Thoracic aorta (tissue), 2 donors: Measurements from ENCODE around the gene CYP3A5. TPM values are rescaled to one million over a fixed set of nuclear protein-coding genes. Genes with fewer than 3 reads are reported as not detected.

Experiments used
- ATAC-seq: fragments of 150-250 bp; one replicate; pipeline ENCODE4 v1.8.0; 2017; ENCODE audit warnings: low read depth; ENCODE audit not compliant: insufficient number of reproducible peaks, low FRiP score
- DNase-seq: peaks from one replicate; pipeline ENCODE4 v3.0.0-alpha.2; 2020; ENCODE audit warnings: low spot score
- H3K27ac ChIP-seq, 2 donors: fragments of 200-600 bp; sonication (generic); 1 replicate in 1 of 2; 2 replicates in 1 of 2; pipeline ENCODE4 v1.5.1; 2016; ENCODE audit warnings: mild to moderate bottlenecking in 2 of 2, moderate library complexity in 2 of 2
- H3K27me3 ChIP-seq: fragments of 200-600 bp; sonication (generic); replicated peaks from 2 replicates; pipeline ENCODE4 v1.6.0; 2016; ENCODE audit warnings: mild to moderate bottlenecking; ENCODE audit not compliant: insufficient read depth
- H3K36me3 ChIP-seq: fragments of 200-600 bp; sonication (generic); one replicate; pipeline ENCODE4 v1.5.1; 2016
- H3K4me1 ChIP-seq, 2 donors: fragments of 200-600 bp; sonication (generic); 1 replicate in 1 of 2; 2 replicates in 1 of 2; pipeline versions ENCODE4 v1.5.1 to v1.6.0; 2016; ENCODE audit warnings: low read depth in 2 of 2, mild to moderate bottlenecking in 1 of 2; ENCODE audit not compliant: control insufficient read depth in 1 of 2
- H3K4me3 ChIP-seq: fragments of 200-600 bp; sonication (generic); 2 replicates; pipeline ENCODE4 v1.5.1; 2016; ENCODE audit warnings: mild to moderate bottlenecking
- H3K9me3 ChIP-seq: fragments of 200-600 bp; sonication (generic); 2 replicates; pipeline ENCODE4 v1.5.1; 2016
- CTCF ChIP-seq: fragments of 200-600 bp; sonication (generic); IDR thresholded peaks from one replicate; pipeline ENCODE4 v1.5.1; 2019; ENCODE audit warnings: antibody characterized with exemption
- total RNA-seq, 2 donors: library from RNA; depleted of rRNA; stranded (reverse); fragments of >200 nt; gene quantifications; one replicate each; pipeline versions ENCODE4 v1.1.0 to v1.2.3, GENCODE V29; 2016

The CYP3A5 gene
- total RNA-seq, 2 donors from 2014 or later, result 3.5 to 5.4 TPM

DNA sequence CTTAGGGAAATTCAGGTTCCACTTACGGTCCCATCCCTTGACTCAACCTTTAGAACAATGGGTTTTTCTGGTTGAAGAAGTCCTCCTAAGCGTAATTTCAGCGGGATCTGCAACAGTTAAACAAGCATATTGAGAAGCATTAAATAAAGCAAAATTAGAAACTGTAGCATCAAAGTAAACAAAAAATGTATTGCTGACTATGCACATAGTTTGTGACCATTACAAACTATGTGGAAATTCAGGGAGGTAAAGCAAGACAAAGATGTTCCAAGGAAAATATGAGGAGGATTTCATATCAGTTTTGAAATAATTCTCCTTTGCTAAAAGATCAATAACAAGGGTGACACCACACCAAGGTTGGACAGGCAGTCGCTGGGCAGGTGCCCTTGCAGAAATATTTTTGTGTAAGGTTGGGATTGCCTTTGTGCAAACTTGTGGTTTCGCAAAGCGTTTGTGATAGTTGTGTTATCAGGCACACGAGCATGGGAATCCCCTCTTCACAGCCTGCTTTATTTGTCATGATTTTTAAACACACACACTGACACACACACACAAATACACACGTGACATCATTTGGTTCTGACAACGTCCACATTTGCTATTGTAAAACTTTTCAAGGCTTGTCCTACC lies 5.4 kb upstream of the CYP3A5 start:
- DNase-seq, result no peak
- Histone ChIP-seq H3K27ac (no peak overlapping the region), H3K4me1 (no peaks in the 10 kb centered on the region), H3K27me3 (no peaks in the 10 kb centered on the region), H3K4me3 (no peak overlapping the region), H3K36me3 (no peaks in the 10 kb centered on the region), H3K9me3 (no peaks in the 10 kb centered on the region)
- no peak for ATAC-seq
- TF ChIP-seq CTCF, result no peak

- Histone ChIP-seq H3K4me3 (no peak overlapping the region), H3K27ac (no peak overlapping the region)
- DNase-seq, result no peak
Observed at GRCh38 chr7:99679032-99679399, 780 bp downstream of the CYP3A5 start.

GRCh38 chr7:99677648-99678045 lies 2.1 kb downstream of the CYP3A5 start:
- Histone ChIP-seq H3K9me3 (no peaks in the 10 kb centered on the region), H3K4me1 (no peaks in the 10 kb centered on the region), H3K4me3 (no peak overlapping the region), H3K27me3 (no peaks in the 10 kb centered on the region), H3K27ac (no peak overlapping the region), H3K36me3 (no peaks in the 10 kb centered on the region)
- TF ChIP-seq CTCF, result no peak
- ATAC-seq (no peak), DNase-seq (no peak)

More at GRCh38 chr7:99679032-99679399, 780 bp downstream of the CYP3A5 start:
- ATAC-seq, result no peak
- TF ChIP-seq CTCF, result no peak
- Histone ChIP-seq H3K9me3 (no peaks in the 10 kb centered on the region), H3K4me1 (no peaks in the 10 kb centered on the region), H3K27me3 (no peaks in the 10 kb centered on the region), H3K36me3 (no peaks in the 10 kb centered on the region)

GRCh38 chr7:99677013-99677647 lies 2.7 kb downstream of the CYP3A5 start:
- H3K36me3 ChIP-seq, result no peaks in the 10 kb centered on the region
- TF ChIP-seq CTCF, result no peak

GRCh38 chr7:99674995-99675742 lies 4.6 kb downstream of the CYP3A5 start:
- Histone ChIP-seq H3K27ac (no peak overlapping the region), H3K27me3 (no peaks in the 10 kb centered on the region), H3K4me3 (no peak overlapping the region), H3K36me3 (no peaks in the 10 kb centered on the region), H3K9me3 (no peaks in the 10 kb centered on the region), H3K4me1 (no peaks in the 10 kb centered on the region)
- no peak for TF ChIP-seq CTCF
- no peak for ATAC-seq
- no peak for DNase-seq

More at GRCh38 chr7:99677013-99677647, 2.7 kb downstream of the CYP3A5 start:
- no peaks in the 10 kb centered on the region for H3K4me1 ChIP-seq
- no peaks in the 10 kb centered on the region for H3K9me3 ChIP-seq
- no peaks in the 10 kb centered on the region for H3K27me3 ChIP-seq
- H3K4me3 ChIP-seq, result no peak overlapping the region
- DNase-seq (no peak), ATAC-seq (no peak)
- no peak overlapping the region for H3K27ac ChIP-seq
